NCI-H2107 treated with DMSO at 0.1 percent for 48 hours (cell line): ENCODE measurements around the gene UBA3.

ENCODE experiments used
- DNase-seq: peaks from one replicate; lab custom pipeline; 2025; ENCODE audit not compliant: unreplicated experiment; lab: John Stamatoyannopoulos, UW

Gene UBA3

DNA sequence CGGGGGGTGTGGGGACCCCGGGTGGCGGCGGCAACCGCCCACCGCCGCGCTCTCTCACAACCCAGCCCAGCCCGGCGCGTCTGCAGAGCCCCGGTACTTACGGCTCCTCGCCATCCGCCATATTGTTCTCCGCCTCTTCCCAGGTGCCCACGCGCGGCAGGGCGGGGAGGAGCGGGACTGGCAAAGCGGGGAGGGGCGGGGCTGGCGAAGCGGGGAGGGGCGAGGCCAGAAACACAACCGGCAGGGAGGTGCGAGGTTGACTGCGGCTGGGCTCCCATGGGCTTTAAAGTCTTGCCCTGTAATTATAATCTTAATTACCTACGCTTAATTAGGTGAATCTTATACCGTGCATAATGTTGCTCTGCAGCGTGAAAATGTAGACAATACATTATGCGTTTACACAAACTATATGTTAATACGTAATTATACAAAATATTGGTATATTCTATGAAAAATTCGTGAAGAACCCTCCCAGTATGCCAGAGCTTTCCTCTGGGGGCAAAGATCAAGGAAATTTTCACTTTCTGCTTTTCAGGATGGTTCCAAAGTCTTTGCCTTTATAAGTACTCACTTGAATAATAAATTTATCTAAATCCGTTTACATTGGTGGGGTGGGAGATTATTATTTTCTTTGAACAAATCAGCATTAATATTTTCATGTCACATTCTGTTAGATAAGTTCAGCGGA, at the start of gene UBA3:
Gene UBA3, minus strand, starts transcription at position 133 of the 688 bp plus-strand sequence. Its CDS starts 12 bp downstream, at position 121.
- DNase-seq, result peak; percentile 50

DNA sequence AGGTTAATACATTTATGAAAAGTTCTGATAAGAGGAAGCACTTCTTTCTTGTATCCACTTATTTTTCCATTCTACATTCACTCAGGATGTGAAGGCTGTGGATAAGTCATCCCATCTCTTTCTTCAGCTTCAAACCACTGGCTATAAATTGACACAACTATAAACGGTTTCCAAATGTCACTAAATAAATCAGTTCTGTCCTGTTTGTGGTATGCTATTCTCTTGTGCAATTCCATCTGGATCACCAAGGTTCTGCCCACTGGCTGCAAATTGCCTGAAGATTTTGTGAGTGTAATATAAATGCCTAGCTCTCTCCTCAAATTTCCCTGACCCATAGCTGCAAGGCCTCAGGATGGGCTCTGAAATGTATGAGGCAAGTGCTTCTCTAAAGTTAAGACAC, 49.4 kb upstream of the UBA3 start:
- DNase-seq, result no peak

- no peak for DNase-seq
These were observed 48.3 kb upstream of the UBA3 start for GRCh38 chr3:69128509-69128908.

DNA sequence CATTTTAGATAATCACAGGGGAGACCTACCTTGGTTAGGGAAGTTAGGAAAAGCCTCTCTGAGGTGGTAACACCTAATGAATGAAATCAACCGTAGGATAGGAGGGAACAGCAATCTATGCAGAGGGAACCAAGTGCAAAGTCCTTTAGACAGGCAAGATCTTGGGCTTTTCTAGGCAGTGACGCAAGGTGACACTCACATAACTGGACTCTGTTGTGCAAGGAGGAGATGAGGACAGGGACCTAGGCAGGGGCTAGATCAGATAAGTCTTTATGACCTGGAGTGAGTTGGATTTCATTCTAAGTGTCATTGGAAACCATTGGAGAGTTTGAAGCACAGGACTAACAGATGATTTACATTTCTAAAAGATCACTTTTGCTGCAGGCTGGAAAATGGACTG, 46.8 kb upstream of the UBA3 start:
- no peak for DNase-seq

DNA sequence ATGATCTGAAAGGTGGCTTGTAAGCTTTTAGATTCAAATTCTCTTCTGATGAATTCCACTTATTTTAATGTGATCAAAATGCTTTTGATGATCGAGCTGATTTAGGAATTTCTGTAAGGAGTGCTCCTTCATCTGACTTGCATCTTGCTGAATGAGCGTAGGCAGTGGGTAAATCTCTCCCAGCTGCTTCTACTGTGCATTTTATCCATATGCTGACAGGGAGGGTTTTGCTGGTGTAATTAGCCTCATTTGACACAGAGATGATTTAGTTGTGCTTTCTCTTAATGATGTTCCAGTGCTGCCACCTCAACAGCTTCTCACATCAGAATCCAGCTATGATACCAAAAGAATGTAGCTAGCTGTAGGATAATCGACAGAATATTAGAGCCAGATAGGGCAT, 46.1 kb upstream of the UBA3 start:
- no peak for DNase-seq

DNA sequence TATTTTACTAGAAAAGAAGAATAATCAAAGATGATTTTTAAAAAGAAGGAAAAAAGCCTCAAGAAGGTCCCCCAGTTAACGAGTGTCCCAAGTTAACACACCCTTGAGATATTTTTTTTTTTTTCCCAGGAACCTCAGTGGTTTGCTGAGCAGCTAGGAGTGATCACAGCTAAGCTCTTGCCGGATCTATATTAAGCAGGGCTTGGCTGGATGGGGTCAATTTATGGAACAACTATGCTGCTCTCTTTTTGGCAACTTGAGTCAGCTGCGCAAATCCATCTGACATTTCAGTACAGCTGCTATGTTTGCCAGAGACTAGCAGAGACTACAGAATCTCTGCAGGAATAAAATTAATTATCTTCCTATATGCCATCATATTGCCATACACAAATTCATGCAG, 42.2 kb upstream of the UBA3 start, which contains the start of gene LMOD3:
Gene LMOD3, minus strand, starts transcription at position 193 of the 400 bp plus-strand sequence. CDS start 209 bp downstream, outside the sequence.
- DNase-seq, result no peak

- DNase-seq, result no peak
These were observed 41.8 kb upstream of the UBA3 start for GRCh38 chr3:69121950-69122349.

DNA sequence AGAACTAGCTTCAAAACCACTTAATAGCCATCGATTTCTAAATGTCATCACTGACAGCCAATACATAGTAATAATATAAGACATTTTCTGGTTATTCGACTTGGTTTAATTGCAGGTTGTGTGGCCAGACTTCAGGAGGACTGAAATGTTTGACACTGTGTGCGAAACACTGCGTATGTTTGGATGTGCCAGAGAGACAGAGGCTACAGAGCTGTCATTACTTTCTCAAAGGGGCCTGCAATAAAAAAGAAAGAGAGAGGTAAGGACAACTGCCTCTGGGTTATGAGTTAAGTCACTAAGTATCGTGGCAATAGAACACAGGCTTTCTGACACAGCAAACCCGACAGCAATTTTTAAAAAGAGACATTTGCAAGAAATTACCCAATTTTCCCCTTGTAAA, 41.3 kb upstream of the UBA3 start:
- no peak for DNase-seq

DNA sequence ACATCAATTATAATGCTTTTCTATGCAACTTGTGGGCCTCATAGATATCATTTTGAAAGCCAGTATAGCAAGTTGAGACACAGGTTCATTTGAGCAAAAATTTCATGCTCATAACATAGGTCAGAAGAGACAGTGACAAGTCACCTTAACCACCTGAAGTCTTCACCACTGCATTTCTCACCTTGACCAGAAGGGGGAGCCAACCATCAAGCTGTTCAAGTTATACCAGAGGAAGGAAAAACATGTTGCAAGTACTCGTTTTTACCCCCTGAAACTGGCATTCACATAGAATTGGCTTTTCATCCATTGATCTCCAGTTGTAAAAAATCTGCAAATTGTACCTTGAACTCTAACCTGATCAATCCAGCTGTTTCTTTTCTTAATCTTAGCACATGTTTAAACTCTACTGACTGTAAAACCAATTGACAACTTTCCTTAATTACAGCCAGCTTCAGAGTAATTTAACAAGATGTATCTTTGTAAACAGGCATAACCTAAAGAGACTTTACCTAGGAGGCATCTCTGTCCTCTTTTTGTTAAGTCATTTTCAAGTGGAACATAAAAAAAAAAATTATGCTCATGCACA, 40.8 kb upstream of the UBA3 start:
- DNase-seq, result peak; percentile 66

- DNase-seq, result no peak
These were observed 39.5 kb upstream of the UBA3 start for GRCh38 chr3:69119681-69120080.

GRCh38 chr3:69119138-69119537, 39.0 kb upstream of the UBA3 start:
- no peak for DNase-seq

DNA sequence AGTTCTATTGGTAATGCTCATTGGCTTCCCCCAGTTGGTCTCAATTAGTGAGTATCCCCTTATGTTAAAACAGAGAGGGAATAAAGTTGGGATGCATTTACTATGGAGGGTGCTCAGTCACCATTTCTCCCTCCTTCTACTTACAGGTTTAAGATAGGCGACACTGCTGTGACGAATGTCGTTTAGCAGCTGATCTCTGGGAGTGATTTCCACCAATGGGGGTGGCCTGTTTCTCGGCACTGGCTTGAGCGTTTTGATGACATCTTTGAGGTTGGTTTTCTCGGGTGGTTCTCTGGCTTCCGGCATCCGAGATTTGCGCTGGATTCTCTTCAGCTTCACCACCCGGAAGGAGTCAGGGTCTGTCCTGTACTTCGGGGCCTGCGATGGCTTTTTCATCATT, 38.4 kb upstream of the UBA3 start:
- no peak for DNase-seq

GRCh38 chr3:69116897-69117296, 36.7 kb upstream of the UBA3 start:
- DNase-seq, result no peak

- no peak for DNase-seq
These were observed 36.0 kb upstream of the UBA3 start for GRCh38 chr3:69116162-69116561.

DNA sequence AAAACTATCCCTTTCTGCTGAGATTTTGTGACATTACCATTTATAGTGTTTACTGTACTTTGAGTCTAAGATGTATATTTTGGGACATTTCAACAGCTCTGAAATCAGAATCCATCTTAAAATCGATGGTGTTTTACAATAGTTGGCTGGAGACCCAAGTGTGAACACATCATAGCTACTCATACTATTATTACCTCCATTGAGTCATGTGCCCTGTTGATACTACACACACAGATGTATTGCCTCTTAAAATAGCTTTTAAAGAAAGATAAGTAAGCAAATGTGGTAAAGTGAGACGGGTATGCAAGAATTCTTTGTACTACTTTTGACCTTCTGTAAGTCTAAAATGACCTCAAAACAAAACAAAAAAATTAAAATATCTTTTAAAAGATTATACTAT, 35.6 kb upstream of the UBA3 start:
- no peak for DNase-seq

DNA sequence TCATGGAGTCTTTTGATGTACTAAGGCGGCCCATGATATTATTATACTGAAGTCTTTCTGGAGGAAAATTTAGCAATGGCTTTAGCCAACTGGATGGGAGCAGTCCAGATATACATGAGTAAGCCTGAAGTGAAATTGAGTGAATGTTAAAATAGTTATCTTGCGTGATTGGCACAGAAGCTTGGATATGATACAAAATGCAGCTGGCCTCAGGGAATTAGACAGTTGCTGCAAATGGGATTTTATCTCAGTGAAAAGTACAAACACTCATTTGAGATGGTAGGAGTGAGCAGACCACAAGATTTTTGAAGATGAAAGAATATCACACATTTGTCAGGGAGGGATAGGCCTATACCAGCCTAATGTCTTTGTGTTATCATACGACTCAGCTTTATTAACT, 33.4 kb upstream of the UBA3 start:
- no peak for DNase-seq

DNA sequence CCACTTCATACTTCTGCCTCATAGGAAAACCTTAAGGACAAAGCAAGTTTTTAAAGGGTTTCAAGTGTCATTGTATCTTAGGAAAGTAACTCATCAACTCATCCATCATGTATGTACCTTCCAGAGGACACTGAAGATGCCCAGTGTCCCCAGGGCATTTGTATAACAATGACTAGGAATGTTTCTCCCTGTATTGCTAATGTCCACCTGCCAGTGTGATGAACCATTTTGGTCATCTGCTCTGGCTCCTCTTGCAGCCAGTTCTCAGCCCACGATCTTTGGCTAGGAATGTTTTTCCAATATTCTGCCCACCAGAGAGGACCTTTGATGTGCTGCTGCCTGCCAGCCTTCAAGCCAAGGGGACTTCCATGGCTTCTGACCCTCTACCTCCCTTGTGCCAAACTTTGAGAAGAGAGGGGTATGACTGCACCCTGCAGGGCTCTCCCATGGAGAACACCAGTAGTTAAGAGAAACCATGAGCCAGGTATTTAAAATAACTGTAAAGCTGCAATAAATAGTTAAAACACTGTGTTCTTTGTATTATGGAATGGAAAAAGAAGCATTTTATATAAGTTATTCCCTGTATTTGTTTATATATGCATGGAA, 30.9 kb upstream of the UBA3 start:
- no peak for DNase-seq

DNA sequence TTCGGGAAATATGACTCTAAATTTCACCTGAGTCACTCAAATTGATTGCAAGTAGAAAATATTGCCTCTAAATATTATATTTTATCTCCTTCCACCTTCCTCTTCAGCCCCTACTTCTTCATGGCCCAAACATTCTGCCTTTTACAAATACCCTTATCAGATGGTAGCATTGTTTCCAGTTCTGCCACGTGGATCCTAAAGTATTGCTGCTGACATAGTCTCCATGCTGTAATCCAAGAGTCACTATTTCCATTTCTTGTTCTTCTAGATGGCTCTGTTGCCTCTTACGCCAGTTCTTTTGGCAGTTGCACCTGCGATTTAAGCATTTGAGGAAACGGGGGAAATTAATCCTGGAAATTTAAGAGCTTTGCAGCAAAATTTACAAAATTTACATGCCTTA, 28.6 kb upstream of the UBA3 start:
- no peak for DNase-seq

DNA sequence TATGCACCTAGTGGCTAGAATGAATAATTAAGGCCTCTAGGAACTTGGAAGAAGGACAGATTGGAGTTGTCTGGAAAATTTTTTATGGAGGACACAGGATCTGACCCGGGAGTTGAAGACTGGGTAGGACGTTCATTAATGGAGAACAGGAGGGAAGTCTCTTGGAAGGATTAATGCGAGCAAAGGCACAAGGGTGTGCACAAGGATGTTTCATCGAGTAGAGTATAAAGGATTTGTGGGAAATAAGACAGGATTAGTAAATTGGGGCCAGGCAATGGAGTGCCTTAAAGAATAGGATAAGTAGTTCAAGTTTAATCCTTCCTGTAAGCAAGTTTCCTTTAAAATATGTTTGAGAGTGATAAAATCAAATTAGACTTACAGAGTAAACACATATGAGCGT, 27.7 kb upstream of the UBA3 start:
- no peak for DNase-seq

GRCh38 chr3:69105320-69105719, 25.2 kb upstream of the UBA3 start:
- DNase-seq, result no peak

DNA sequence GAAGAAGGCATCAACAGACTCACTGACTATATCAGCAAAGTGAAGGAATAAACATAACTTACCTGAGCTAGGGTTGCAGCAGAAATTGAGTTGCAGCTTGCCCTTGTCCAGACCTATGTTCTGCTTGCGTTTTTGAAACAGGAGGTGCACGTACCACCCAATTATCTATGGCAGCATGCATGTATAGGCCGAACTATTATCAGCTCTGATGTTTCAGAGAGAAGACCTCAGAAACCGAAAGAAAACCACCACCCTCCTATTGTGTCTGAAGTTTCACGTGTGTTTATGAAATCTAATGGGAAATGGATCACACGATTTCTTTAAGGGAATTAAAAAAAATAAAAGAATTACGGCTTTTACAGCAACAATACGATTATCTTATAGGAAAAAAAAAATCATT, 24.4 kb upstream of the UBA3 start:
- DNase-seq, result no peak

- DNase-seq, result no peak
These were observed 23.0 kb upstream of the UBA3 start for GRCh38 chr3:69103123-69103522.

- DNase-seq, result no peak
These were observed 22.2 kb upstream of the UBA3 start for GRCh38 chr3:69102384-69102783.
